ENCODE results near the gene RABEPK.

RABEPK gene

DNA sequence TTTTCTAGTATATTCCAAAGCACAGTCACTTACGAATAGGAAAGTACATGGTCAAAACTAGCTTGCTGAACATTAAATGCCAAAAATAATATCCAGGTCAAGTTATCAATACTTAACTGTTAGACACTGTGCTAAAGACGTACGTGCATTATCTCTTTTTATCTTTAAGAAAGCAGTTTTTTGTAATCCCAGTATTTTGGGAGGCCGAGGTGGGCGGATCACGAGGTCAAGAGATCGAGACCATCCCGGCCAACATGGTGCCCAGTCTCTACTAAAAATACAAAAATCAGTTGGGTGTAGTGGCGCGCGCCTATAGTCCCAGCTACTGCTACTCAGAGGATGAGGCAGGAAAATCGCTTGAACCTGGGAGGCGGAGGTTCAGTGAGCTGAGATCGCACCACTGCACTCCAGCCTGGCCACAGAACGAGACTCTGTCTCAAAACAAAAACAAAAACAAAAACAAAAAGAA, 43.5 kb downstream of the RABEPK start:
- TF ChIP-seq, protein P1, sequence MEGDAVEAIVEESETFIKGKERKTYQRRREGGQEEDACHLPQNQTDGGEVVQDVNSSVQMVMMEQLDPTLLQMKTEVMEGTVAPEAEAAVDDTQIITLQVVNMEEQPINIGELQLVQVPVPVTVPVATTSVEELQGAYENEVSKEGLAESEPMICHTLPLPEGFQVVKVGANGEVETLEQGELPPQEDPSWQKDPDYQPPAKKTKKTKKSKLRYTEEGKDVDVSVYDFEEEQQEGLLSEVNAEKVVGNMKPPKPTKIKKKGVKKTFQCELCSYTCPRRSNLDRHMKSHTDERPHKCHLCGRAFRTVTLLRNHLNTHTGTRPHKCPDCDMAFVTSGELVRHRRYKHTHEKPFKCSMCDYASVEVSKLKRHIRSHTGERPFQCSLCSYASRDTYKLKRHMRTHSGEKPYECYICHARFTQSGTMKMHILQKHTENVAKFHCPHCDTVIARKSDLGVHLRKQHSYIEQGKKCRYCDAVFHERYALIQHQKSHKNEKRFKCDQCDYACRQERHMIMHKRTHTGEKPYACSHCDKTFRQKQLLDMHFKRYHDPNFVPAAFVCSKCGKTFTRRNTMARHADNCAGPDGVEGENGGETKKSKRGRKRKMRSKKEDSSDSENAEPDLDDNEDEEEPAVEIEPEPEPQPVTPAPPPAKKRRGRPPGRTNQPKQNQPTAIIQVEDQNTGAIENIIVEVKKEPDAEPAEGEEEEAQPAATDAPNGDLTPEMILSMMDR (conservative IDR thresholded peaks at IDR 0.05) = no peak
- no peak for TF ChIP-seq ZFX (IDR thresholded peaks at IDR 0.05)
- no peak overlapping the region for H3K27ac ChIP-seq

DNA sequence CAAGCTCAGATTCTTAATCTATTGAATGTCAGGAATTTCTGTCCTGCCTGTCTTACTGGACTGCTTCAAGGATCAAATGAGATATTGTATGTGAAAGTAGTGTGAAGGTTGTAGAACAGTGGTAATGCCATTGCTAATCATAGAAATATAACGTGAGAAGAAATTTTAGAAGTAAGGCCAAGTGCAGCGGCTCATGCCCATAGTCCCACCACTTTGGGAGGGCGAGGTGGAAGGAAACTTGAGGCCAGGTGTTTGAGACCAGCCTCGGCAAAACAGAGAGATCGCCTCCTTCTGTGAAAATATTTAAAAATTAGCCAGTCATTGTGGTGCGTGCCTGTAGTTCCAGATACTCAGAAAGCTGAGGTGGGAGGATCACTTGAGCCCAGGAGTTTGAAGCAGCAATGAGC, 45.9 kb downstream of the RABEPK start:
- no peak for TF ChIP-seq ZFX (IDR thresholded peaks at IDR 0.05)
- TF ChIP-seq, protein P1 (conservative IDR thresholded peaks at IDR 0.05) = no peak
- H3K27ac ChIP-seq = no peak overlapping the region

DNA sequence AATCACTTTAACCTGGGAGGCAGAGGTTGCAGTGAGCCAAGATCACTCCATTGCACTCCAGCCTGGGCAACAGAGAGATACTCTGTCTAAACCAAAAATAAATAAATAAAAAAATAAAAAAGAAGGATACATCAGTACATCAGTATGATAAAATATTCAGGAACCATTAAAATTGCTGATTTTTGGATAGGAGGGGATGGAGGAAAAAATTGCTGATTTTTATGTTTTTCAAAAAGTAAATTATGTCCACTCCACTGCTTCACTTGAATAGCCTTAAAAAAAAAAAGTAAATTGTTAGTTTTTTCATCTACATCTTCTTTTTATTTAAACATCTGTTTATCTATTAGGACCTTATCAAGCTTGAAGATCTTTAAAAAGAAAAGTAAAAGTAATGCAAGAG, 53.9 kb downstream of the RABEPK start:
- H3K27ac ChIP-seq = no peak overlapping the region

DNA sequence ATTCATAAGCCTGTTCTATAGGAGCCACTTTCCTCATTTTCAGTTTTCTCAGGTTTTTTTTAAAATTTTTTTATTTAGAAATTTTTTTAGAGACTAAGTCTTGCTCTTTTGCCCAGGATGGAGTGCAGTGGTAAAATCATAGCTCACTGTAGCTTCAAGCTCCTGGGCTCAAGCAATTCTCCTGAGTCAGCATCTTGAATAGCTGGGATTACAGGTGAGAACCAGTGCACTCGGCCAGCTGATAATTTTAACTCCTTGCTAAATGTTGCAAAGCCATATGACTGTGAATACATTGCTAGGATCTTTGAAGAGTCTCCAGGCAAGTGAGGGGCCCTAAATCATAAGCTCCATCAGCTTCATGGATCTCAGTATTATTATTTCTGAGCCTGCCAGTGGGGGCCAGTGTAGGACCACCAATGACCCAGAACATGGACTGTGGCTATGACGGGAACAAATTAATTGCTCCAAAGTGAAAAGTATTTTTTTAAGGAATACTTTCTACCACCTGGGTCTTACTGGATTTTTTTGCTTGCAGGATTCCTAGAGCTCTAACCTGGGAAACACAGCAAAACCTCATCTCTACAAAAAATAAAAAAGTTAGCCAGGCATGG, 55.5 kb downstream of the RABEPK start:
- TF ChIP-seq, protein P1 (conservative IDR thresholded peaks at IDR 0.05) = peak; percentile 21
- TF ChIP-seq ZFX (IDR thresholded peaks at IDR 0.05) = no peak
- H3K27ac ChIP-seq = no peak overlapping the region

More for the DNA sequence above, 53.9 kb downstream of the RABEPK start:
- no peak for TF ChIP-seq ZFX (IDR thresholded peaks at IDR 0.05)
- TF ChIP-seq, protein P1 (conservative IDR thresholded peaks at IDR 0.05) = no peak

DNA sequence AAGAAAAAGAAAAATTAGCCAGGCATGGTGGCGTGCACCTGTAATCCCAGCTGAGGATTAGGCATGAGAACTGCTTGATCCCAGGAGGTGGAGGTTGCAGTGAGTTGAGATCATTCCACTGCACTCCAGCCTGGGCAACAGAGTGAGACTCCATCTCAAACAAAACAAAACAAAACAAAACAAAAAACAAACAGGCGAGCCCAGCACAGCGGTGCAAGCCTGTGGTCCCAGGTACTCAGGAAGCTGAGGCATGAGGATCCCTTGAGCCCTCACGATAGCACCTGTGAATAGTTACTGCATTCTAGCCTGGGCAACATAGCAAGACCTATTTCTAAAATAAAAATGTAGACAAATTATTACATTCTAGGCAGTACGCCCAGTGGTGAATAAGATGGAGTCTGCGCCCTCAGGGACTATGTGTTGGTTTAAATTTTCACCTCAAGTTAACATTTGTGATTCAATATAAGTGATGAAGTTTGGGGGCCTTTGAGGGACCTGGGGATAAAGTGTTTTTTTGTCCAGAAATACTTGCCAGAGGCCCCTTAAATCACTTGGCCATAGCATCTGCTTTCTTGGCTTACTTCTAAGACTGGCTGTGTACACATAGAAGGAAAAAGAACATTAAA, 57.9 kb downstream of the RABEPK start:
- TF ChIP-seq, protein P1 (conservative IDR thresholded peaks at IDR 0.05) = no peak
- no peak for TF ChIP-seq ZFX (IDR thresholded peaks at IDR 0.05)
- no peak overlapping the region for H3K27ac ChIP-seq

DNA sequence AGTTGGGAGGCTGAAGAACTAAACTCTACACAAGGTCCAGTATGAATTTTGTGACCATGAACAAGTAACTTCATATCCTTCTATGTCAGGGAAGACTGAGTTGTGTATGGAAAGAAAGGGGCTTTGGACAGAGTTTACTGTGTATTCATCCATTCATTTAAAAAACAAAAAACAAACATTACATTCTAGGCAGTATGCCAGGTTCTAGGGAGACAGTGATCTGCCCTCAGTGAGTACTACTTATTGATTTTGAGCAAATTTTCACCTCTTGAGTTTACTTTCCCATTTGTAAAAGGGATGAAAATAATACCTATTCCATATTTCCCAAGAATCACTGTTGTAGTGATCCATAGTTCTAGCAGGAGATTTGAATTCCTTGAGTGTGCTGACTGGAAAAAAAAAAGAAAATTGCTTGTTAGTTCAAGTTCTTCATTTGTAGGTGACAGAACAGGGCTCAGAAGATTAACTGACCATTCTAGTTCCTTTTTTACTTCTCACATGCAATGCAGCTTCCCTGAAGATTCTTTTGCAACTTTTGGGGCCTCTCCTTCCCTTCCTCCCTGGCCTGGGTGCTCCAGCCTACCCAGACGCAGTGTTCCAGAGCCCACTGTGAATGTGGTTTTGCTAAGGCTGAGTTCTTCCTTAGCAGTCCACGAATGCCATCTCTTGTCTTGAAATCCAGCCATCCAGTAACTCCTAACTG, 58.6 kb downstream of the RABEPK start:
- H3K27ac ChIP-seq = no peak overlapping the region
- TF ChIP-seq ZFX (IDR thresholded peaks at IDR 0.05) = no peak
- TF ChIP-seq, protein P1 (conservative IDR thresholded peaks at IDR 0.05) = no peak

DNA sequence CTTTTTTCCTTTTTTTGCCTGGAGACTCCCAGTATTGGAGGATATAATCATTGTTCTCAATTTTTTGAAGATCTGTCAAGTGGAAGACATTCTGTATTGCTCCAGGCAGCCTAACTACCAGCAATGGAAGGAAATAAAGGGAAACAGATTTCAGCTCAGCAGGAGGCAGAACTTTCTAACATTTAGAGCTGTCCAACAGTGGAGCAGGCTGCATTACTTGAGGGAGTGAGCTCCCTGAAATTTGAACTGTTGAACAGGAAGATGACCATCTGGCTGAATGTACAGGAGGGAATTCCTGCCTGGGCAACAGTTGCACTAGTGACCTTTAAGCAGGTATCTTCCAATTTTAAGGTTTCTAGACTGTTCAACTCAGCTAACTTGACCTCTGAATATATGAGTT, 60.2 kb downstream of the RABEPK start:
- TF ChIP-seq, protein P1 (conservative IDR thresholded peaks at IDR 0.05) = no peak
- no peak for TF ChIP-seq ZFX (IDR thresholded peaks at IDR 0.05)

More for the DNA sequence above, 60.2 kb downstream of the RABEPK start:
- H3K27ac ChIP-seq = no peak overlapping the region
